Measurements from ENCODE around the gene CC2D2A.
A peak's percentile ranks its signal among the peaks of the same experiment; 100 is the strongest.

The CC2D2A gene

GRCh38 chr4:15457406-15458201 is 12.1 kb upstream of the CC2D2A start:
- in situ Hi-C loops (cut with MboI; ENCODE audit: low pct_unique_long_range_greater_than_20kb, low sequenced_read_pairs, unreplicated experiment), result loop anchor here (25.0 kb wide), 1 partner anchor 220 kb away; no protein-coding TSS in a partner anchor
- TF ChIP-seq CTCF (IDR thresholded peaks at IDR 0.05; ENCODE audit: extremely low read depth, insufficient read depth, missing control alignments), result peak; percentile 71
- DNase-seq (ENCODE audit: low spot score), result peak; percentile 32

GRCh38 chr4:15458616-15459015 is 11.1 kb upstream of the CC2D2A start:
- in situ Hi-C loops (cut with MboI; ENCODE audit: low pct_unique_long_range_greater_than_20kb, low sequenced_read_pairs, unreplicated experiment), result loop anchor here (25.0 kb wide), 1 partner anchor 221 kb away; no protein-coding TSS in a partner anchor
- TF ChIP-seq CTCF (IDR thresholded peaks at IDR 0.05; ENCODE audit: extremely low read depth, insufficient read depth, missing control alignments), result no peak
- DNase-seq (ENCODE audit: low spot score), result no peak

GRCh38 chr4:15459706-15460105 is 10.0 kb upstream of the CC2D2A start:
- no peak for DNase-seq (ENCODE audit: low spot score)
- no peak for TF ChIP-seq CTCF (IDR thresholded peaks at IDR 0.05; ENCODE audit: extremely low read depth, insufficient read depth, missing control alignments)
- in situ Hi-C loops (cut with MboI; ENCODE audit: low pct_unique_long_range_greater_than_20kb, low sequenced_read_pairs, unreplicated experiment), result loop anchor here (25.0 kb wide), 1 partner anchor 222 kb away; no protein-coding TSS in a partner anchor

DNA sequence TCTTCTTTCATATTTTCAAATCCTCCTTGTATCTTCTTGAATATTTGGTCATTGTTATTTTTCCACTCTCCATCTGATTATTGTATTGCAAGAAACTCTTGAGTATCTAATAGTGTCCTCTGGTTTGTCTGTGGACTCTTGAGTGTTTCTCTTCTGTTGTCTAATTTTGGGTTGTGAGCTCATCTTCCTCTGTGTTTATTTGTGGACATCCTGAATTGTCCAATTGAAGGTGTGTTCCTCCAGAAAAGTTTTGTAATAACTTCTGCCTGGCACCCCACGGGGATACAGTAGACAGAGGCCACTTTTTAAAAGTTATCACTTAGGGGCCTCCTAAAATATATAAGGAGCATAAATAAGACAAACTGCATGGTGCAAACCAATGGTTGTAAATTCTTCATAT is 3.1 kb upstream of the CC2D2A start:
- no peak for TF ChIP-seq CTCF (IDR thresholded peaks at IDR 0.05; ENCODE audit: extremely low read depth, insufficient read depth, missing control alignments)
- no peak for DNase-seq (ENCODE audit: low spot score)
- in situ Hi-C loops (cut with MboI; ENCODE audit: low pct_unique_long_range_greater_than_20kb, low sequenced_read_pairs, unreplicated experiment), result loop anchor here (25.0 kb wide), 1 partner anchor 229 kb away; no protein-coding TSS in a partner anchor

DNA sequence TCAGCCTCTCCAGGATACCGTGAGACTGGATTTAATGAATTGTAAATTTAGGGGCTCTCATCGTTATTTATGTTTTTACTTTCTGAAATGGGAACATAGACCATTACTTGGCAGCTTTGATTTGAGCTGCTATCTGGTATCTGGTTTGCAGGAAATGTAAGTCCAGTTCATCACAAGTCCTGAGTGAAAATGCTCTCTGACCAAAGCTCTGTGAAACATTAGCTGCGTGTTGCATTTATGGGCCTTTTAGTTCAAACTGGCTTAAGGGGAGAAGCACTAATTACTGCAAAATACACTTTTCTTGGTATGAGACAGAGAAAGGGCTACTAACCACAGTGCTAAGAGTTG is 420 bp downstream of the CC2D2A start:
- no peak for TF ChIP-seq CTCF (IDR thresholded peaks at IDR 0.05; ENCODE audit: extremely low read depth, insufficient read depth, missing control alignments)
- DNase-seq (ENCODE audit: low spot score), result no peak
- in situ Hi-C loops (cut with MboI; ENCODE audit: low pct_unique_long_range_greater_than_20kb, low sequenced_read_pairs, unreplicated experiment), result loop anchor here (25.0 kb wide), 1 partner anchor 233 kb away; no protein-coding TSS in a partner anchor

DNA sequence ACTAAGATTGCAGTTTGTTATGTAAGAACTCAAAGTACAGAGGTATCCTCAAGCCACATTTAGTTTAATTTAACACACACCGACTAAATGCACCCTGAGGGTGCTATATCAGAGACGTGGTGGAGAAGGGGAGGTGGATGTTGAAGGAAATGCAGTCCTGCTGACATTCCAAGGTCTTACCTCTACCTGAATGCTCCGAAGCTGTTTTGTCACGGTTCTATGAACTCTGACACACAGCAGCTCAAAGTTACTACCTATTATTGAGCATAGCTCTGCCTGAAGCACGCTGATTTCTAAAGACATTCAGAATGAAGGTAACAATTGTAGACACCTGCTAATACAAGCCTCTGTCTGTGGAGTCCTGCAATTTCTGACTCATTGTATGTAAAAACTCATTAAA is 6.7 kb downstream of the CC2D2A start:
- no peak for TF ChIP-seq CTCF (IDR thresholded peaks at IDR 0.05; ENCODE audit: extremely low read depth, insufficient read depth, missing control alignments)
- in situ Hi-C loops (cut with MboI; ENCODE audit: low pct_unique_long_range_greater_than_20kb, low sequenced_read_pairs, unreplicated experiment), result no loop called here
- DNase-seq (ENCODE audit: low spot score), result no peak
